Pancreas (tissue), 10 donors: Measurements from ENCODE around the gene TH. TPM values are rescaled to one million over a fixed set of nuclear protein-coding genes. Genes with fewer than 3 reads are reported as not detected.
A peak's percentile ranks its signal among the peaks of the same experiment; 100 is the strongest.

Source experiments
- ATAC-seq, 4 donors: fragments of 200-7000 bp; cut with Tn5 transposase; one replicate each; pipeline versions ENCODE4 v1.8.0 to v1.9.1; 2020; ENCODE audit warnings: mild to moderate bottlenecking in 4 of 4, moderate library complexity in 4 of 4
- DNase-seq, 6 donors: peaks; one replicate each; pipeline ENCODE4 v3.0.0-alpha.2; 2020
- FAIRE-seq: peaks from 2 replicates; lab custom pipeline; 2012; peaks lifted over from hg19 to GRCh38; lab: Jason Lieb, UNC
- H3K27ac ChIP-seq, 4 donors: fragments of 200-600 bp; sonication (generic); 1 replicate in 3 of 4; 2 replicates in 1 of 4; pipeline versions ENCODE4 v1.5.0 to v1.8.0; 2020
- H3K27me3 ChIP-seq, 4 donors: fragments of 200-600 bp; one replicate each; pipeline ENCODE4 v1.8.0; 2021
- H3K36me3 ChIP-seq, 3 donors: fragments of 200-600 bp; sonication (generic) in 1 of 3; one replicate each; pipeline versions ENCODE4 v1.5.0 to v1.8.0; 2020 to 2021
- H3K4me1 ChIP-seq, 3 donors: fragments of 200-600 bp; one replicate each; pipeline ENCODE4 v1.8.0; 2021
- H3K4me3 ChIP-seq, 4 donors: fragments of 200-600 bp; sonication (generic) in 2 of 4; one replicate each; pipeline versions ENCODE4 v1.5.0 to v1.8.0; 2020 to 2021
- H3K9me3 ChIP-seq, 4 donors: fragments of 200-600 bp; one replicate each; pipeline ENCODE4 v1.8.0; 2021
- CTCF ChIP-seq, 4 donors: fragments of 200-600 bp; sonication (generic) in 3 of 4; IDR thresholded peaks; one replicate each; pipeline versions ENCODE4 v1.5.0 to v1.8.0; 2021; ENCODE audit warnings: antibody characterized with exemption in 4 of 4
- WGBS, 2 donors: extraction: QIAGEN DNeasy Blood & Tissue Kit; methylation state at CpG; one replicate each; pipeline ENCODE4 v1.1.7; 2013; 5-methylcytosine and 5-hydroxymethylcytosine counted together
- intact Hi-C, 3 donors: fragments of 100-400 bp; cut with DNase I; formaldehyde crosslinking; loops; one replicate each; pipeline versions ENCODE4 v1.11.1 to v1.14.2; 2022
- polyA plus RNA-seq, 2 donors: library from polyadenylated mRNA; stranded (reverse); fragments of 200-250 nt; gene quantifications; one replicate each; pipeline ENCODE4 v1.2.3, GENCODE V29; 2013
- total RNA-seq, 6 donors: library from RNA; stranded (reverse); fragmentation: NEBNext Ultra II Directional in 4 of 6; extraction: Animal tissue kit (Norgen Biotek cat#: 25700) in 4 of 6; gene quantifications; one replicate each; pipeline versions ENCODE4 v1.2.1 to v1.2.4, GENCODE V29; 2021 to 2023
- donor health status: healthy with polysubstance abuse.
- donor health status: DM: no; HTN: no; CAD: no; lungs with moderate emphysema.
- donor health status: DM: no; HTN: no; CAD: no.
- donor health status: control.
- donor health status: control.
- donor health status: Bipolar disorder and iron deficiency.
- donor health status: DM: yes; HTN: yes; CAD: no.
- donor health status: DM: no; HTN: no; CAD: no.
- donor health status: DM: no; HTN: no; CAD: no.
- donor health status: DM: yes; HTN: yes; CAD: no.

Gene TH
- total and polyA plus RNA-seq, 8 donors, result 0.19 to 2.5 (median 0.38) TPM; not detected in 2

DNA sequence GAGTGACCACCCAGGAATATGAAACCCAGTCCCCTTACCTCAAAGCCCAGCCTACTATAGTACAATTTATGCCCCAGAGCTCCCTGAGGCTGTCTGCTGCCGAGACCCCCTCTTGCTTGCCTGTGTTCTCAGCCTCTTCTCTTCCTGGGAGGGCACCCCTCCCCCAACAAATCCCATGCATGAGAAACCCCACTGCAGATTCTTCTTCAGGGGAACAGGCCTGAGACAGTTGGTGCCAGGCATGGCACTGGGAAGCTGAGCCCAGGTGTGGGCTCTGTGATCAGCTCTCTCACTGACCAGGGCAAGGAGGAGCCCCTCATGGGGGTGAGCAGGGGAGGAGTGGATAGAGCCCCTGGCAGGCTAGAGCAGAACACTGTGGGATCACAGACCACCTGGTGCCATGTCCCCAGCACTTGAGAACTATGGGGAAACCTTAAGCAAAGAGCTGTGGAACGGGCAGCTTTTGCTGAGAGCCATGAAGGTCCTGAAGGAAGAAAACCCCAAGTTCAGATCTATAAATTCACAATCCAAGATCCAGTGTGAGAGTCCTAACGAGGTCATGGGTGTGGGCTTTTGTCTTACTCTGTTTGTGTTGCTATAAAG is 46.5 kb upstream of the TH start:
- Histone ChIP-seq H3K27ac (no peak overlapping the region), H3K27me3 (no peaks in the 10 kb centered on the region), H3K36me3 (no peaks in the 10 kb centered on the region), H3K4me3 (no peak overlapping the region), H3K4me1 (no peaks in the 10 kb centered on the region), H3K9me3 (no peaks in the 10 kb centered on the region)
- no peak for FAIRE-seq
- no peak for DNase-seq
- 58 to 72% methylated on average over 3 of the region's 3 CpGs for WGBS, 2 donors
- no peak for TF ChIP-seq CTCF (IDR thresholded peaks at IDR 0.05)
- intact Hi-C loops, result no loop called here
- ATAC-seq, result no peak

DNA sequence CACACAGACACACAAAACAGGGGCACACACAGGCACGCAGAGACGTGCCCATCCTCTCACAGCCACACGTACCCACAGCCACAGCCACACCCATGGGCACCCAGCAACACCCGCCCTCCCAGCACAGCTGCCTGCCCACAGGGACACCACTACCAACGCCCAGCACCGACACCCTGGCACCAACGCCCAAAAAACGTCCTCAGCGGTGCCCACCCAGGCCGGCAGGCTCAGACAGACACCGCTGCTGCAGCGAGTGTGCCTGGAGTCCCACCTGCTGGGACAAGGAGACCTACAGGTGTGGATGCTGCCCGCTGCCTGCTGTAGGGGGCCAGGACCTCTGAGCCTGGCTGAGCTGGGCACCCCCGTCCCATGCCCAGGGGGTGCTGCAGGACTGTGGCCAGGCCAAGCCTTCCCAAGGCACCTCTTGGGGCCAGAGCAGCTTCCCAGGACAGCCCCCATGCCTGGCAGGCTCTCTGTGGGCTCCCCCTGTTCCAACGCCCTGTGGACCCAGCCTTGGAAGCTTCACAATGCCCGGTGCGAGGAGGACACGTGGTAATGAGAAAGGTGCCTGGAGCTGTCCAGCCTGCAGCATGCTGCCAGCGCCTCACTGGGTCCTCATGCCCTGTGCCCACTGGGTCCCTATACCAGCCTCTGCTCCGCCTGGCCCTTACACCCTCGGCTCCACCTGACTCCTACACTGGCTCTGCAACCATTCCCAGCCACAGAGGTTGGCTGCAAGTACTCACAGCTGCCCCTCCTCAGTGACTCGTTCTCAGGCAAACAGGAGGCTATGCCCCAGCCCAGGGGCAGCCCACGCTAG is 45.8 kb upstream of the TH start:
- WGBS, 2 donors, result 66 to 71% methylated on average over 23 of the region's 23 CpGs
- no peak overlapping the region for H3K4me3 ChIP-seq
- H3K4me1 ChIP-seq, result no peaks in the 10 kb centered on the region
- H3K27me3 ChIP-seq, result no peaks in the 10 kb centered on the region
- ATAC-seq (no peak), DNase-seq (peak in 2 of 6 donors; percentile 50 to 55), FAIRE-seq (no peak)
- no peak for TF ChIP-seq CTCF (IDR thresholded peaks at IDR 0.05)
- no peaks in the 10 kb centered on the region for H3K36me3 ChIP-seq
- intact Hi-C loops, result no loop called here
- no peak overlapping the region for H3K27ac ChIP-seq
- H3K9me3 ChIP-seq, result no peaks in the 10 kb centered on the region

- no peak overlapping the region for H3K27ac ChIP-seq
- ATAC-seq (no peak), FAIRE-seq (no peak), DNase-seq (no peak)
- H3K4me1 ChIP-seq, result no peaks in the 10 kb centered on the region
- no peaks in the 10 kb centered on the region for H3K27me3 ChIP-seq
- H3K9me3 ChIP-seq, result no peaks in the 10 kb centered on the region
- intact Hi-C loops, result no loop called here
- H3K4me3 ChIP-seq, result no peak overlapping the region
- WGBS, 2 donors, result 75 to 86% methylated on average over 9 of the region's 9 CpGs
- no peak for TF ChIP-seq CTCF (IDR thresholded peaks at IDR 0.05)
- no peaks in the 10 kb centered on the region for H3K36me3 ChIP-seq
Measured at GRCh38 chr11:2216400-2217064, 44.9 kb upstream of the TH start.

- Histone ChIP-seq H3K9me3 (no peaks in the 10 kb centered on the region), H3K27ac (no peak overlapping the region), H3K36me3 (no peaks in the 10 kb centered on the region), H3K4me3 (no peak overlapping the region), H3K4me1 (peaks cover 0 to under 1% (median 0%) of the 10 kb centered on the region in 3 donors), H3K27me3 (no peaks in the 10 kb centered on the region)
- intact Hi-C loops, result no loop called here
- ATAC-seq, result no peak
- 80 to 87% methylated on average over 33 to 34 of the region's 34 CpGs for WGBS, 2 donors
- no peak for FAIRE-seq
- no peak for TF ChIP-seq CTCF (IDR thresholded peaks at IDR 0.05)
- DNase-seq, result peak in 2 of 6 donors; percentile 50 to 77
Measured at GRCh38 chr11:2215561-2216399, 44.2 kb upstream of the TH start.
